Esophagus muscularis mucosa (tissue), 4 donors: ENCODE results near the gene CCDC85A. TPM values are rescaled to one million over a fixed set of nuclear protein-coding genes. Genes with fewer than 3 reads are reported as not detected.
A peak's percentile ranks its signal among the peaks of the same experiment; 100 is the strongest.
"Not testable (repeated sequence)": the region's sequence is repeated elsewhere in the genome, so short reads cannot be mapped to it uniquely, and the experiment has no call there.

Source experiments
- DNase-seq: peaks from one replicate; pipeline ENCODE4 v3.0.0-alpha.2; 2017; ENCODE audit errors: extremely low spot score
- H3K27ac ChIP-seq, 4 donors: fragments of 200-600 bp; sonication (generic); replicated peaks in 1 of 4; 1 replicate in 3 of 4; 2 replicates in 1 of 4; pipeline ENCODE4 v1.5.1; 2016 to 2019; ENCODE audit warnings: mild to moderate bottlenecking in 1 of 4
- H3K27me3 ChIP-seq, 4 donors: fragments of 200-600 bp; sonication (generic); one replicate each; pipeline versions ENCODE4 v1.5.1 to v1.6.0; 2016 to 2019
- H3K36me3 ChIP-seq, 4 donors: fragments of 200-600 bp; sonication (generic); one replicate each; pipeline ENCODE4 v1.5.1; 2016 to 2019
- H3K4me1 ChIP-seq, 4 donors: fragments of 200-600 bp; sonication (generic); one replicate each; pipeline ENCODE4 v1.5.1; 2016 to 2019
- H3K4me3 ChIP-seq, 4 donors: fragments of 200-600 bp; sonication (generic); 1 replicate in 2 of 4; 2 replicates in 2 of 4; pipeline ENCODE4 v1.5.1; 2016 to 2019; ENCODE audit warnings: mild to moderate bottlenecking in 4 of 4, moderate library complexity in 1 of 4
- H3K9me3 ChIP-seq, 4 donors: fragments of 200-600 bp; sonication (generic); 1 replicate in 3 of 4; 2 replicates in 1 of 4; pipeline ENCODE4 v1.5.1; 2016 to 2019
- CTCF ChIP-seq, 3 experiments: fragments of 200-600 bp in 2 of 3; fragments of 450-650 bp in 1 of 3; sonication (generic) in 2 of 3; IDR thresholded peaks; one replicate each; pipeline ENCODE4 v1.5.1; 2017 to 2019; ENCODE audit warnings: antibody characterized with exemption in 3 of 3, mild to moderate bottlenecking in 2 of 3, moderate library complexity in 1 of 3
- EP300 ChIP-seq: sonication (generic); formaldehyde crosslinking; IDR thresholded peaks from one replicate; pipeline ENCODE4 v1.6.1; 2017; ENCODE audit warnings: antibody characterized with exemption
- POLR2A ChIP-seq: fragments of 450-650 bp; IDR thresholded peaks from one replicate; pipeline ENCODE4 v1.6.1; 2017; ENCODE audit warnings: antibody characterized with exemption, moderate library complexity, mild to moderate bottlenecking, low read depth
- POLR2AphosphoS5 ChIP-seq, 2 donors: sonication (generic); formaldehyde crosslinking; IDR thresholded peaks; one replicate each; pipeline ENCODE4 v1.6.1; 2017; ENCODE audit warnings: antibody characterized with exemption in 2 of 2
- WGBS: methylation state at CpG from one replicate; pipeline ENCODE4 v1.1.5; 2018; 5-methylcytosine and 5-hydroxymethylcytosine counted together
- intact Hi-C: fragments of 100-400 bp; cut with DNase I; formaldehyde crosslinking; loops from one replicate; pipeline ENCODE4 v1.15.1; 2023
- total RNA-seq, 4 donors: library from RNA; depleted of rRNA; stranded (reverse); fragments of >200 nt; gene quantifications; one replicate each; pipeline versions ENCODE4 v1.1.0 to v1.2.1, GENCODE V29; 2016

Gene CCDC85A
- total RNA-seq, result 1 to 10 TPM; 4.0 to 6.7 (median 5.8) TPM

- Histone ChIP-seq H3K27ac (peak within 1 kb of the TSS in 3 of 4 donors; percentile 51 to 57 (median 54)), H3K9me3 (no peaks in the 10 kb centered on the region), H3K27me3 (peaks cover 6 to 88% (median 18%) of the 10 kb centered on the region in 4 donors), H3K4me3 (peak within 1 kb of the TSS; percentile 61 to 65 (median 62)), H3K4me1 (peaks cover 6 to 28% (median 27%) of the 10 kb centered on the region in 4 donors), H3K36me3 (no peaks in the 10 kb centered on the region)
- peak; percentile 95 for DNase-seq
- intact Hi-C loops, result loop anchor here (5.0 to 10.0 kb wide), 2 partner anchors 561 to 1333 kb away; no protein-coding TSS in a partner anchor
- TF ChIP-seq CTCF (IDR thresholded peaks at IDR 0.05), result peak; percentile 72 to 95 (median 84)
- TF ChIP-seq POLR2AphosphoS5 (IDR thresholded peaks at IDR 0.05), result no peak
- WGBS, result 0% methylated on average over 10 of the region's 86 CpGs
Measured at GRCh38 chr2:56183643-56184499, at the start of gene CCDC85A. CCDC85A (plus strand) TSS chr2:56183990; CDS start chr2:56184625, 635 bp downstream.

- WGBS, result 83% methylated on average over 4 of the region's 4 CpGs
- Histone ChIP-seq H3K27ac (no peak overlapping the region), H3K4me3 (no peak overlapping the region), H3K4me1 (no peaks in the 10 kb centered on the region), H3K27me3 (no peaks in the 10 kb centered on the region), H3K9me3 (no peaks in the 10 kb centered on the region), H3K36me3 (no peaks in the 10 kb centered on the region)
- TF ChIP-seq CTCF (IDR thresholded peaks at IDR 0.05) (no peak), EP300 (no peak), POLR2AphosphoS5 (IDR thresholded peaks at IDR 0.05) (no peak), POLR2A (no peak)
- intact Hi-C loops, result loop anchor here (5.0 kb wide), 1 partner anchor 418 kb away; no protein-coding TSS in a partner anchor
- DNase-seq, result no peak
Measured at GRCh38 chr2:56134861-56135260, 48.9 kb upstream of the CCDC85A start.

- H3K36me3 ChIP-seq, H3K4me3 ChIP-seq, H3K9me3 ChIP-seq, H3K27ac ChIP-seq, H3K4me1 ChIP-seq, intact Hi-C loops, H3K27me3 ChIP-seq: not testable (repeated sequence)
- 85% methylated on average over 11 of the region's 15 CpGs for WGBS
- peak; percentile 12 for DNase-seq
Measured at GRCh38 chr2:56142497-56143061, 41.2 kb upstream of the CCDC85A start.

GRCh38 chr2:56147907-56148306, 35.9 kb upstream of the CCDC85A start:
- Histone ChIP-seq H3K27me3 (no peaks in the 10 kb centered on the region), H3K27ac (no peak overlapping the region), H3K36me3 (no peaks in the 10 kb centered on the region), H3K4me3 (no peak overlapping the region), H3K4me1 (no peaks in the 10 kb centered on the region), H3K9me3 (no peaks in the 10 kb centered on the region)
- TF ChIP-seq POLR2A (no peak), POLR2AphosphoS5 (IDR thresholded peaks at IDR 0.05) (no peak), CTCF (IDR thresholded peaks at IDR 0.05) (no peak)
- DNase-seq, result peak; percentile 26
- 91% methylated on average over 2 of the region's 2 CpGs for WGBS
- intact Hi-C loops, result no loop called here

DNA sequence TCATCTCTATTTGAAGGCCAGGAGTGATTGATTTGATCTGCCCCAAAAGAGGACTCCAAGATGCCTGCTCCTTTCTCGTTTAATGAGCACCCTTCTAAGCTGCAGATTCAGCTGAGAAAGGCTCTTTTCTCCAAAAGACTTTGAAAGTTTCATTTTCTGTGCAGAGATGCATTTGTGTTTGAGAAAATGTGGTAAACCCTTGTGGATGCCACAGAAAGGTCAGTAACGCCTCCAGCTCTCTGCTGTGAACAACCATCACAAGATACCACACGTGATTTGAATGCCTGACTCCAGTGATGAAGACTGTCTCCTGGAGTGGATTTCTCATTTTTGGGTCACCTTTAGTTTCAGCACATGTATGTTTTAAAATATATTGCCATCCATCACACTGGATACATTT, 35.0 kb upstream of the CCDC85A start:
- DNase-seq, result peak; percentile 57
- H3K27me3 ChIP-seq, result no peaks in the 10 kb centered on the region
- intact Hi-C loops, result no loop called here
- no peak overlapping the region for H3K4me3 ChIP-seq
- no peaks in the 10 kb centered on the region for H3K4me1 ChIP-seq
- no peaks in the 10 kb centered on the region for H3K36me3 ChIP-seq
- no peaks in the 10 kb centered on the region for H3K9me3 ChIP-seq
- no peak overlapping the region for H3K27ac ChIP-seq
- TF ChIP-seq POLR2AphosphoS5 (IDR thresholded peaks at IDR 0.05) (no peak), CTCF (IDR thresholded peaks at IDR 0.05) (no peak), EP300 (no peak), POLR2A (no peak)
- 67% methylated on average over 3 of the region's 3 CpGs for WGBS
